OCI-LY1 (cell line): ENCODE results near the gene IGF1R.
"Not testable (repeated sequence)": the region's sequence is repeated elsewhere in the genome, so short reads cannot be mapped to it uniquely, and the experiment has no call there.

Experiments
- EZH2 ChIP-seq: fragments of 200-600 bp; sonication (generic), shearing (Covaris generic); IDR thresholded peaks from 2 replicates; pipeline ENCODE4 v1.8.0; 2017; ENCODE audit warnings: borderline replicate concordance, mixed run types, mild to moderate bottlenecking, antibody characterized with exemption, low read length, moderate library complexity, mixed read lengths
- TF ChIP-seq, protein P1 (sequence below): fragments of 200-600 bp; sonication (generic), shearing (Covaris generic); IDR thresholded peaks from 2 replicates; pipeline ENCODE4 v1.5.1; 2017; ENCODE audit warnings: mild to moderate bottlenecking, antibody characterized with exemption, low read length, moderate library complexity, mixed read lengths

DNA sequence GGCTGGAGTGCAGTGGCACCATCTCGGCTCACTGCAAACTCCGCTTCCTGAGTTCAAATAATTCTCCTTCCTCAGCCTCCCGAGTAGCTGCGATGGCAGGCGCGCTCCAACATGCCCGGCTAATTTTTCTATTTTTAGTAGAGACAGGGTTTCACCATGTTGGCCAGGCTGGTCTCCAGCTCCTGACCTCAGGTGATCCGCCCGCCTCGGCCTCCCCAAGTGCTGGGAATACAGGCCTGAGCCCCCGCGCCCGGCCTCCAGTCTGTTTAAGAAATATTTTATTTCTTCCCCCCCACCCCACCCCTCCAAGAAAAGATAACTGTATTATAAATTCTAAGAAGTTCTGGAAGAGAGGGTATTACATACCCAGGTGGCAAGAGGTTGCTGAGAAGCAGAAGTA is 29.8 kb upstream of the IGF1R start:
- TF ChIP-seq, protein P1, sequence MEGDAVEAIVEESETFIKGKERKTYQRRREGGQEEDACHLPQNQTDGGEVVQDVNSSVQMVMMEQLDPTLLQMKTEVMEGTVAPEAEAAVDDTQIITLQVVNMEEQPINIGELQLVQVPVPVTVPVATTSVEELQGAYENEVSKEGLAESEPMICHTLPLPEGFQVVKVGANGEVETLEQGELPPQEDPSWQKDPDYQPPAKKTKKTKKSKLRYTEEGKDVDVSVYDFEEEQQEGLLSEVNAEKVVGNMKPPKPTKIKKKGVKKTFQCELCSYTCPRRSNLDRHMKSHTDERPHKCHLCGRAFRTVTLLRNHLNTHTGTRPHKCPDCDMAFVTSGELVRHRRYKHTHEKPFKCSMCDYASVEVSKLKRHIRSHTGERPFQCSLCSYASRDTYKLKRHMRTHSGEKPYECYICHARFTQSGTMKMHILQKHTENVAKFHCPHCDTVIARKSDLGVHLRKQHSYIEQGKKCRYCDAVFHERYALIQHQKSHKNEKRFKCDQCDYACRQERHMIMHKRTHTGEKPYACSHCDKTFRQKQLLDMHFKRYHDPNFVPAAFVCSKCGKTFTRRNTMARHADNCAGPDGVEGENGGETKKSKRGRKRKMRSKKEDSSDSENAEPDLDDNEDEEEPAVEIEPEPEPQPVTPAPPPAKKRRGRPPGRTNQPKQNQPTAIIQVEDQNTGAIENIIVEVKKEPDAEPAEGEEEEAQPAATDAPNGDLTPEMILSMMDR = not testable (repeated sequence)
- not testable (repeated sequence) for TF ChIP-seq EZH2
